ENCODE results near the gene VGF.

DNA sequence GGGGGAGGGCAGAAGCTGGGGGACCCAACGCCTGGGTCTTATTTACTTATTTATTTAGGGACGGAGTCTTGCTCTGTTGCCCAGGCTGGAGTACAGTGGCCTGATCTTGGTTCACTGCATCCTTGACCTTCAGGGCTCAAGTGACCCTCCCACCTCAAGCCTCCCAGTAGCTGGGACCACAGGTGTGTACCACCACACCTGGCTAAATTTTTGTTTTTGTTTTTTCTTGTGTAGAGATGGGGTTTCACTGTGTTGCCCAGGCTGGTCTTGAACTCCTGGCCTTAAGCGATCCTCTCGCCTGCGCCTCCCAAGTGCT lies 37.2 kb upstream of the VGF start:
- TF ChIP-seq SP1 (IDR thresholded peaks at IDR 0.05) (no peak), ARNT (IDR thresholded peaks at IDR 0.05) (no peak), TARDBP (IDR thresholded peaks at IDR 0.05) (no peak), ELF4 (IDR thresholded peaks at IDR 0.05) (no peak), FOXA1 (IDR thresholded peaks at IDR 0.05) (no peak), FOXK2 (IDR thresholded peaks at IDR 0.05) (no peak), FOXM1 (IDR thresholded peaks at IDR 0.05; ENCODE audit: borderline replicate concordance) (no peak)

Measured in HEK293T (cell line).